ENCODE measurements around the gene PRR7.
A peak's percentile ranks its signal among the peaks of the same experiment; 100 is the strongest.

PRR7 gene

GRCh38 chr5:177453852-177454396 is 7.3 kb downstream of the PRR7 start:
- DNase-seq, result no peak

DNA sequence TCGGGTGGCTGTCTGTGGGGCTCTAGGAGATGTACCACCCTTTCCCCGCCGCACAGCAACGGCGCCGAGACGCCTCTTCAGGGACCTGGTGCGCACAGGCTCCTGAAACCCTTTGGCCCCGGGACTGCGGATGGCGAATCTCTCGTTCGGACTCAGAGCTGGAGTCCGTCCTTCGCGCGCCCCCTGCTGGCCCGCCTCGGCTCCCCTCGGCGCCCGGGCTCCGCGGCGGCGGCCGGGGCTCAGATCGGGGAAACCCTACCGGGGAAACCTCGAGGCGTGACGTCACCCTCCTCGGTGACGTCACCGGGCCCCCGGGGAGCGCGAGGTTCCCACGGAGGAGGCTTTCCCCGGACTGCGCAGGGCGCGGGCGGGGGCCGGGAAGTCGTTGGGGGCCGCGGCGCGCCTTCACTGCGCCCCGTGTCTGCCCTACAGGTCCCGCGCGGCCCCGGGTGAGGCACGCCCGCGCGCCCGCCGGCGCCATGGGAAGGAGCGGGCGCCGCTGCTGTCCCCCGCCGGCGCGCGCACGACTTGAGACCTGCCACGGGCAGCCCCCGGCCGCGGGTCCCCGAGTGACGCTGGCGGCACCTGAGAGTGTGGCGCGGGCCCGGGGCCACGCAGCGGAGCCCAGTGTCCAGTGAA is 7.9 kb downstream of the PRR7 start:
- DNase-seq, result peak; percentile 97

GRCh38 chr5:177455036-177455660 is 8.5 kb downstream of the PRR7 start:
- DNase-seq, result peak; percentile 89

GRCh38 chr5:177455661-177456590 is 9.3 kb downstream of the PRR7 start:
- DNase-seq, result peak; percentile 91

DNA sequence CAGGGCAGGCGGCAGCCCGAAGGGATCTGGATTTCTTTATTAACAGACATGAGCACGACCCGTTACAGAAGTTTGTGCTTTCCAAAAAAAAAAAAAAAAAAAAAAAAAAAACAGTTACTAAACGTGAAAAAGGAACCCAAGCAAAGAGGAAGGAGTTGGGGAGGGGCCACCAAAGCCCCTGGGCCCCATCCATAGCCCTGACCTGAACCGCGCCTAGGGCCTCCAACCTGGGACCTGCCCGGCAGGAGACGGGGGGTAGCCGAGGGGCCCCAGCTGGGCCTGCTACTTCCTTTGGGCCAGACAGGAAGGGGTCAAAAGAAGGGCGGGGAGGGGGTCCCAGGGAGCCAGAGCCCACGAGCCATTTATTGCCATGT is 10.0 kb downstream of the PRR7 start:
- DNase-seq, result no peak

DNA sequence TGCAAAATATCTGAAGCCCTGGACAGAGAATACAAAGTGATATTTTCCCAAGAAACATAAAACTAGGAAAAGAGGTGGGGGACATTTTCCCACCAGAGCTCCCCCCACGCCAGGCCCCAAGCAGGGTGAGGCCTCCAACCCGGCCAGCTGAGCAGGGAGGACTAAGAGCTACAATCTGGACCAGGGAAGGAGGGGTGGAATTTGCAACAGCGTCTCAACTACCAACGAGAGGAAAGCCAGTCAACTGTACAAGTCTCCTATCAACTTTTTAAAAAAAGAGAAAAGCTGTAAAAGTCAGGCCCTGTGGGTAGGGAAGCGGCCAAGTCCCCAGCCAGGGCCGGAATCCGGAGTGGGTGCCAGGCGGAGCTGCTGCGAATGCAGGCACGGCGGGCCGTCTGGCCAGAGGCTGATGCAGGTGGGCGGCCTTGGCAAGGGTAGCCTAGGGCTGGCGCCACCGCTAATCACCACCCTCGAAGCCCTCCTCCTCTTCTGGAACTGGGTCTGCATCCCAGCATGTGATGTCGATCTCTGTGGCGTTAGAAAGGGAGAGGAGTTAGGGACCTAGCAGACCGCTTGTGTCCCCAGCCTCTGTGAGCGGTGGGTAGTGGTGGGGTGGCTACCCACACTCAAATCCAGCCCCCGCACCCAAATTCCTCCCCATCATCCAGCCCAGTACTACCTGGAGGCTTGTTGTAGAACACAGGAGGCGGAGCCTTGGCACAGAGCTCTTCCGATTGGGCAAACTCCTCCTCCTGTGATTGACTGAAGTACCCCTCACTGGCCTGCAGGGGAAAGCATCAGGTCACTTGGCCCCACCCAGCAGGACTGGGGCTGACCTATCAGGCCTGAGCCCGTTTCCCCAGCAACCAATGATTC is 10.6 kb downstream of the PRR7 start:
- no peak for DNase-seq

DNA sequence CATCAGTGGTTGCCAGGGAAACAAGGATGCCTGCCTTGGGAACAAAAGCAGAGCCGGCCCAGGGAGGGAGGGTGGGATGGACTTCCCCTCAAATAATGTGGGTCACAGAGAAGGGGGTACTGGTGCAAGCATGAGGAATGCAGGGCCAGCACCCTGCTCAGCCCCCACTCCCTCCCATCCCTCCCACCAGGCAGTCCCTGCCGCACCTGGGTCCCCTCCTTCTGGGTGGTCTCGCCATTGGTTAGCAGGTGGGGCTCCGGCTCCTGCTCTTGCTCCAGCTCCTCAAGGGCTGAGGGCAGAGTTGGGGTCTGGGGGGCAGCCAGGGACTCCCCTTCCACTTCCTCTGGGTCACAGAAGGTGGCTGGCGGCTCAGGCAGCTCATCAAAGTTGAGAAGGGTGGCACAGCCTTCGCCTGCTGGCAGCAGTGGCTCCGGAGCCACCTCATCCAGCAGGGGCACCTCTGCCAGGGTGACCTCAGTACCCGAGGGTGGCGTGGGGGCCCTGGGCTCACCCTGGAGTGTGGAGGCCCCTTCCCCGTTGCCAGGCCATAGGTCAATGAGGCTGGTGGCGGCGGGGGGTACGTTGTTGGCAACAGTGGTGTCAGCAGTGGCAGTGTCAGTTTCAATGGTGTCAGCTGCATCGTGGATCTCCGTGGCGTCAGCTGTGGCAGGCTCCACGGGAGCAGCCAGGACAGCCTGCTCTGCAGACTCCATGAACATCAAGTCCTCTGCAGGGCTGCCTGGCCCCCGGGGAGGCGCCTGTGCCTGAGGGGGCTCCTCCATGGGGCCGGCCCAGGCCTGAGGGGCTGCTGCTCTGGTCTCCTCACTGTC is 11.5 kb downstream of the PRR7 start:
- no peak for DNase-seq

- DNase-seq, result no peak
These were observed 12.3 kb downstream of the PRR7 start for GRCh38 chr5:177458912-177459350.

GRCh38 chr5:177459357-177459756 is 12.7 kb downstream of the PRR7 start:
- no peak for DNase-seq

- no peak for DNase-seq
These were observed 13.4 kb downstream of the PRR7 start for GRCh38 chr5:177459819-177460628.

- no peak for DNase-seq
These were observed 15.5 kb downstream of the PRR7 start for GRCh38 chr5:177462021-177462670.

DNA sequence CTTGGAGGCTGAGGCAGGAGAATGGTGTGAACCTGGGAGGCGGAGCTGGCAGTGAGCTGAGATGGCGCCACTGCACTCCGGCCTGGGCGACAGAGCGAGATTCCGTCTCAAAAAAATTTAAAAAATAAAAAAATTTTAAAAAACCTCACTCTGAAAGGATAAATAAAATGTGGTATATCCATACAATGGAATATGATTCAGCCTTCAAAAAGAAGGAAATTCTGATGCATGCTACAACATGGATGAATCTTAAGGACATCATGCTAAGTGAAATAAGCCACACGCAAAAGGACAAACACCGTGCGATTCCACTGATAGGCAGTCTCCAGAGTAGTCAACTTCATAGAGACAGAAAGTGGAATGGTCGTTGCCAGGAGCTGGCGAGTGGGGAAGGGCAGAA is 18.4 kb downstream of the PRR7 start:
- no peak for DNase-seq

DNA sequence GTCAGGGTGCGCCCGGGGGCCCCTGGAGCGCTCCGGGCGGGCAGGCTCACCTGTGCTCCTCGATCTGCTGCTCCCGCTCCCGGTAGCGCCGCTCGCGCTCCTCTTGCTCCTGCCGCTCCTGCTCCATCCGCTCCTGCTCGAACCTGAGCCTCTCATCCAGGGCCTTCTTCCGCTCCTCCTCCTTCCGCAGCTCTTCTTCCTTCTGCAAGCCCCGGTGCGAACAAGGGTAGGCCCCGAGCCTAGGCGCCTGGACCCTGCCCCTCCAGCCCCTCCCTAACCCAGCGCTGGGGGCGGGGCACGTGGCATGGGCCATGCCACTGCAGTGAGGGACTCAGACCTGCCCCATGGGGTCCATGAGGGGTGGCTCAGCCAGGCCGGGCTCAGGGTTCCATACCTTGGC is 20.2 kb downstream of the PRR7 start:
- DNase-seq, result no peak

GRCh38 chr5:177467436-177467835 is 20.8 kb downstream of the PRR7 start:
- DNase-seq, result no peak

DNA sequence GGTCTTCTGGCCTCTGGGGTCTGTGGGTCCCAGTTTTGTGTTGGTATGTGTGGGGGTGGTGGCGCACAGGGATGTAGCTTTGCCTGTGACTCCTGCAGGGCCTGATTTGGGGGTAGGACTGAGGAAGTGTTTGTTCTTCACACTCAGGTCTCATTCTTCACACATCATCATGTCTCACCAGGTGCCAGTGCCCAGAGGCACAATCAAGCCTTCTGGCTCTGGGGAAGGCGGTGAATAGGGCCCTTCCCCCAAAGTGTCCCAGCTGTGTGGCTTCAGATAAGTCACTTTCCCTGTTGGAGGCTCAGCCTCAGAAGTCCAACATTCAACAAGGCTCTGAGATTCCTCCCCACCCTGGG is 21.7 kb downstream of the PRR7 start:
- DNase-seq, result no peak

- no peak for DNase-seq
These were observed 22.3 kb downstream of the PRR7 start for GRCh38 chr5:177468685-177469628.

- no peak for DNase-seq
These were observed 23.3 kb downstream of the PRR7 start for GRCh38 chr5:177469750-177470525.
